IPS DF 4.7 (cell line): ENCODE results near the gene GATAD2B.
"Not testable (repeated sequence)": the region's sequence is repeated elsewhere in the genome, so short reads cannot be mapped to it uniquely, and the experiment has no call there.

ENCODE experiments used
- DNase-seq: peaks from one replicate; pipeline ENCODE4 v3.0.0-alpha.2; 2013; ENCODE audit warnings: low spot score; ENCODE audit errors: extremely low read depth

The GATAD2B gene

DNA sequence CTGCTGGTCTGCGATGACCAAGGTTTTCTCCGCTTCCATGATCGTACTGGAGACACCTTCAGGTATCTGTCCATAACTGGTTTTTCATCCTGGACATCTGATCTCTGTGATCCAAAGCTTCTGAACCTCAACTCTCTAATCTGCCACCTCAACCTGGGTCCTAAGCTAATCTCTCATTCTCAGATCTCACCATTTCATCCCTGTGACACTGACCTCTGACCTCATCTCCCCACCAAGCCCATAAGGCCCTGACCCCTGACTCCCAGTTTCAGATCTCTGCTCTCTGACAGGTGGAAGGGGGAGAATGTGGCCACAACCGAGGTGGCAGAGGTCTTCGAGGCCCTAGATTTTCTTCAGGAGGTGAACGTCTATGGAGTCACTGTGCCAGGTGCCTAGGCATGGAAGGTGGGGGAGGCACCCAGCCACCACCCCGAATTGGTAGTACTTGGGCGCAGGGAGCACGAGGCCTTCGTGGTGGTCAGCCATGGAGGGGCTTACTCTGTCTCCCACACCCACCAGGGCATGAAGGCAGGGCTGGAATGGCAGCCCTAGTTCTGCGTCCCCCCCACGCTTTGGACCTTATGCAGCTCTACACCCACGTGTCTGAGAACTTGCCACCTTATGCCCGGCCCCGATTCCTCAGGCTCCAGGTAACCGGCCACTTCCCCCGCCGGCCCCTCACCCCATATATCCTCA, 143.8 kb downstream of the GATAD2B start:
- DNase-seq, result no peak

DNA sequence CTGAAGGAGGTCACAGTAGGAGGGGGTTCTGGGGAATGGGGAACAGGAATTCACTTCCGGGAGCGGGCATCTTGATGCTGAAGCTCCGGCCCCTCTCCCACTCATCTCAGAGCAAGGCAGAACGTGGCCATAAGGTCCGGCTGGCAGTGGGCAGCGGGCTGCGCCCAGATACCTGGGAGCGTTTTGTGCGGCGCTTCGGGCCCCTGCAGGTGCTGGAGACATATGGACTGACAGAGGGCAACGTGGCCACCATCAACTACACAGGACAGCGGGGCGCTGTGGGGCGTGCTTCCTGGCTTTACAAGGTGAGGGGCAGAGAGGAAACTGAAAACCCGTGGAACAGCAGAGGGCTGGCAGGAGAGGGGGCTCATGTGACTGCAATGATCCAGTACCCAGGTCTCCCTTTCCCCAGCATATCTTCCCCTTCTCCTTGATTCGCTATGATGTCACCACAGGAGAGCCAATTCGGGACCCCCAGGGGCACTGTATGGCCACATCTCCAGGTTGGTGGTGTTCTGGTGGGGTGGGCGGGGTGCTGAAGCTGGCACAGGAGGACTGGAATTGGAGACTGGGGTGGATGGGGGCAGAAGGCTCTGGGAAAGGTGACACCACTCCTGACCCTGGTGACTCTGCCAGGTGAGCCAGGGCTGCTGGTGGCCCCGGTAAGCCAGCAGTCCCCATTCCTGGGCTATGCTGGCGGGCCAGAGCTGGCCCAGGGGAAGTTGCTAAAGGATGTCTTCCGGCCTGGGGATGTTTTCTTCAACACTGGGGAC, 144.5 kb downstream of the GATAD2B start:
- no peak for DNase-seq

DNA sequence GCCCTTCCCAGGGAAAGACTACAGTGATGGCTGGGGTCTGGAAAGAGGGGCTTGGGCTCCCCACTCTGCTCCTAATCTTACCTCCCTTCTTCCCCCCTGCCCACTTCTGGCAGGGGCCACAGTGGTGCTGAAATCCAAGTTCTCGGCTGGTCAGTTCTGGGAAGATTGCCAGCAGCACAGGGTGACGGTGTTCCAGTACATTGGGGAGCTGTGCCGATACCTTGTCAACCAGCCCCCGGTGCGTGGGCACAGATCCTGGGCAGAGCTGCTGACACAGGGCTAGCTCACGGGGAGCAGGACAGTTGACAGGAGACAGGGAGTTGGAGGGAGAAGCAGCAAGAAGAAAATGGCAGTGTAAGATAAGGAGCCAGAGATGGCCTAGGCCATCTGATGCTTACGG, 145.1 kb downstream of the GATAD2B start:
- no peak for DNase-seq

DNA sequence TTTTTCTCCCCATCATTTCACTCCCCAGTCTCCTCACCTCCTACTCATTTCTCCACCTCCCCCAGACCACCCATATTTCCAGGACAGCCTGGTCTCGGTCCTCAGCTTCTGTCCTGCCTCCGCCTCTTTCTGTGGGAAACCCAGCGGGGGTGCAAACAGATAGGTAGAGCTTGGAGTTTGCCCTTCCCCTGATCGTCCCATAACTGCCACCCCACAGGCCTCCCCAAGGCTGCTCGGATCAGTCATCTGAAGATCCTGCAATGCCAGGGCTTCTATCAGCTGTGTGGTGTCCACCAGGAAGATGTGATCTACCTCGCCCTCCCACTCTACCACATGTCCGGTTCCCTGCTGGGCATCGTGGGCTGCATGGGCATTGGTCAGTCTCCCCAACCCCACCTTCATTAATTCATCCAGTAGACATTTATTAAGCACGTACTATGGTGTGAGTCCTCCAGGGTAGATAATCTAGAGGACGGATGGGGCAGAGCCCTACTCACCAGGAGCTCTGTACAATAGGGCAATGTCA, 145.9 kb downstream of the GATAD2B start:
- no peak for DNase-seq

DNA sequence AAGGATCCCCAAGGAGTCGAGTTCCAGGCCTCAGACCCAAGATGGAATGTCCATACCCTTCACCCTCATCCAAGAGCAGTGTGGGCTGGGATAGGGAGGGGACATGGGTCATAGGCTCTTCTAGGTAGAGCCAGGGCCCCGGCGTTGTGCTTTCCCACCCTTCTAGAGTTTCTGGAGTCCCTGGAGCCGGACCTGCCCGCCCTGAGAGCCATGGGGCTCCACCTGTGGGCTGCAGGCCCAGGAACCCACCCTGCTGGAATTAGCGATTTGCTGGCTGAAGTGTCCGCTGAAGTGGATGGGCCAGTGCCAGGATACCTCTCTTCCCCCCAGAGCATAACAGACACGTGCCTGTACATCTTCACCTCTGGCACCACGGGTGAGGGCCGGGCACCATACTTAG, 146.4 kb downstream of the GATAD2B start:
- DNase-seq, result no peak

DNA sequence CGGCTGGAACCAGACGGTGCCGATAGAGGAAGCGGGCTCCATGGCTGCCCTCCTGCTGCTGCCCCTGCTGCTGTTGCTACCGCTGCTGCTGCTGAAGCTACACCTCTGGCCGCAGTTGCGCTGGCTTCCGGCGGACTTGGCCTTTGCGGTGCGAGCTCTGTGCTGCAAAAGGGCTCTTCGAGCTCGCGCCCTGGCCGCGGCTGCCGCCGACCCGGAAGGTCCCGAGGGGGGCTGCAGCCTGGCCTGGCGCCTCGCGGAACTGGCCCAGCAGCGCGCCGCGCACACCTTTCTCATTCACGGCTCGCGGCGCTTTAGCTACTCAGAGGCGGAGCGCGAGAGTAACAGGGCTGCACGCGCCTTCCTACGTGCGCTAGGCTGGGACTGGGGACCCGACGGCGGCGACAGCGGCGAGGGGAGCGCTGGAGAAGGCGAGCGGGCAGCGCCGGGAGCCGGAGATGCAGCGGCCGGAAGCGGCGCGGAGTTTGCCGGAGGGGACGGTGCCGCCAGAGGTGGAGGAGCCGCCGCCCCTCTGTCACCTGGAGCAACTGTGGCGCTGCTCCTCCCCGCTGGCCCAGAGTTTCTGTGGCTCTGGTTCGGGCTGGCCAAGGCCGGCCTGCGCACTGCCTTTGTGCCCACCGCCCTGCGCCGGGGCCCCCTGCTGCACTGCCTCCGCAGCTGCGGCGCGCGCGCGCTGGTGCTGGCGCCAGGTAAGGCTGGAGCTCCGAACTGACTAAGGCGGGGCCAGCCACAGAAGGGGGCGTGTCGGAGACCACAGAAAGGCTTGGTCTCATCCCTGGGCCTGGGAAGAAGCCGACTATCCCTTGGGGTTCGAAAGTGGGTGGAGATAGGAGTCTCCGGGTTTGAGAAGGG, 147.1 kb downstream of the GATAD2B start:
- DNase-seq, result peak; percentile 76

DNA sequence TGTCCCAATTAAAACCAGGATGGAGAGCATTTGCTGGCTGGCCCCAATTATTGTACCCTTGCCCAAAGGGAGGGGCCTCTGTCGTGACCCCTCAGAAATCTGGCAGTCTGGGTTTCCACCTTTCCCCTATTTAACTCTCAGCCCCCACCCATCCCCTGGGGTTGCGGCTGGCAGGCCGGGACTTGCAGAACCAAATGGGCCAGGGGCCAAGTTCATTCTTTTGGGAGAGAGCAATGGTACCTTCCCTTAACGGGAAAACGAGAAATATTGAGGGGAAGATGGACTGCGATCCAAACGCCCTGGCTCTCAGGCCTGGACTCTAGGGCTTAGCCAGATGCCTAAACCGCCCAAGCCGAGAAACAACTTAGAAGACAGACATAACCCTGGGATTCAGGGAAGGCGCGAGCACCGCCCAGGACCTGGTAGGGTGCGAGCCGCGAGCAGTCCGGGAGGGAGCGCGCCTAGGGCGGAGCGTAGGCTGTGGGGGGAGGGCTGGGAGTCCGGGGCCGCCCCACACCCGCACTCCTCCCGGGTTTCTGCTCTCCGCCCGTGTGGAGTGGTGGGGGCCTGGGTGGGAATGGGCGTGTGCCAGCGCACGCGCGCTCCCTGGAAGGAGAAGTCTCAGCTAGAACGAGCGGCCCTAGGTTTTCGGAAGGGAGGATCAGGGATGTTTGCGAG, 147.9 kb downstream of the GATAD2B start, which contains the start of gene SLC27A3:
TSS of gene SLC27A3 (plus strand) at position 628 of the 678 bp plus-strand sequence. CDS start 91 bp downstream, outside the sequence.
- no peak for DNase-seq

DNA sequence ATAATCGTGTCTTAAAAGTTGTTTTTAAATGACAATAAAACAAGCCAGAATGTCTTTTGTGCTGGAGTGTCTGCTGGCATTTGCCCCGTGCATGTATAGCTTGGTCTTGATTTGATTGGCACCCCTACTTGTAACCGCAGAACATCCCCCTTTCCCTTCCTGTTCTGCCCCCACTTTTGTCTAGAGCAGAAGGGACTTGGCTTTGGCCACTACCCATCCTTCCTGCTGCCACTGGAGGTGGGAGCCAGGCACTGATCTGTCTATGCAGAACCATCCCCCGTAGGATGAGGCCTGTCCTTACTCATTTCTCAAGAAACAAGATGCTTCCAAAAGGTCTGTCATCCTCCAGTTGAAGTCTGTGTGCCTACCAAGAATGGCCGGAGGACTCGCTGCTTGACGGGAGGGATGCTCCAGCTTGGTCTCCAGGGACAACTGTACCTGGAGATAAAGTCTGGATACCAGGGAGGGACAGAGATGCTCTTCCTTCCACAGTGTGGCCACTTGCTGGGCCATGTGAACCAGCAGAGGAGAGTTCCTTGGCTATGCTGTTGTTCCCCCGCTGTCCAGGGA, 148.7 kb downstream of the GATAD2B start:
- no peak for DNase-seq

DNA sequence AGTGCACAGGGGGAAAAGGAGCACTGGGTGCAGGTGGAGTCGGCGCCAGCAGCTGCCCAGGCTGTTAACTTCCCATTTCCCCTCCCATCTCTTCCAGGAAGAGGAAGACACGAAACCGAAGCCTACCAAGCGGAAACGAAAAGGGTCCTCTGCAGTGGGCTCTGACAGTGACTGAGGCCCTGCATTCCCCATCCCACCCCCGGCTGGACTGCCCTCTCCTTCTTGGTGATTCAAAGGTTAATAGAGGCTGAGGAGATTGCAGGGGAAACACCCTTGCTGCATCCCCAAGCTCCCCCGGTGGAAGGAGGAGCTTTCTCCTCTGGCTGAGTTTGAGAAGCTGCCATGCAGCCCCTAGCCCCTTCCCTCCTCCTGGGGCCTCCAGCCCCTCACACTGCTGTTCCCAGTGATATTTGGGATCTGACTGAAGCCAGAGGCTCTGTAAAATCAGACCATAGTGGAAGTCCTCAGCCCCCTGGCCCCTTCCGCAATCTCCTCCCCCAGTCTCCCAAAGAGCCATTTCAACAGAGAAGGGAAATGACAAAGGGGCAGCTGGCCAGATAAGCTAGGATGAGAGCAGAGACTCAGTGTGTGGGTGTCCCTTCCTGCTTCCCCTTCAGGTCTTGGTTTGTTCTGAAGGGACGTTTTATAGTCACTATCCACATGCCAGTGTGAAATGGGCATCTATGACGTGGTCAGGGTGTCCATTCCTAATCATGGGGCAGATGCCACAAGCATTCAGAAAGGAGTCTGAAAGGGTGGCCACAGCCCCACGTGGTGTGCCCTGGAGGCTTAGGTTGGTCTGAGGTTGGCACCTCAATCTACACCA, 149.5 kb downstream of the GATAD2B start:
- no peak for DNase-seq

DNA sequence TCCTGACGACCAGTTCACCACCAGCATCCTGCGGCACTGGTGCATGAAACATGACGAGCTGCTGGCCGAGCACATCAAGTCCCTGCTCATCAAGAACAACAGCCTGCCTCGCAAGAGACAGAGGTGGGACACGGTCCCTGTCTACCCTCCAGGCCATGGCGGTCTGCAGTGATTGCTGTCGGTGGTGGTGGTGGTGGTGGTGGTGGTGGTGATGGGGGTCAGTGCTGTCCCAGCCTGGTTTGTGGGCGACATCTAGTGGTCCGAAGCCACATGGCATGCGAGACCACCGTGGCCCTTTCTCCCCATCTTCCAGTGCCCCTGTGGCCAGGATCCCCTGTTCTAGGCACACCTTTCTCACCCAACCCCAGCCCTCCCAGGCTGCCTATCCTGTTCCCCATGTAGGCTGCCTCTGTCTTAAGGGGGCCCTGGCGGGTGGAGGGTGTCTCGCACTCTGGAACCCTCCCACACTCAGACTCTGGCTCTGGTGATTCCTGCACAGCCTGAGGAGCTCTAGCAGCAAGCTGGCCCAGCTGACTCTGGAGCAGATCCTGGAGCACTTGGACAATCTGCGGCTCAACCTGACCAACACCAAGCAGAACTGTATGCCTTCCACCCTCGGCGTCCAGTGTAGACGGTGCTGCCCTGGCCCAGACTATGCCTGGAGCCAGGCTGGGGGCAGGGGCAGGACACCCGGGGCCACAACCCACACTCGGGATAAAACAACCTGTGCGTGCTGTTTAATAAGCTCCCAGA, 150.8 kb downstream of the GATAD2B start:
- no peak for DNase-seq

DNA sequence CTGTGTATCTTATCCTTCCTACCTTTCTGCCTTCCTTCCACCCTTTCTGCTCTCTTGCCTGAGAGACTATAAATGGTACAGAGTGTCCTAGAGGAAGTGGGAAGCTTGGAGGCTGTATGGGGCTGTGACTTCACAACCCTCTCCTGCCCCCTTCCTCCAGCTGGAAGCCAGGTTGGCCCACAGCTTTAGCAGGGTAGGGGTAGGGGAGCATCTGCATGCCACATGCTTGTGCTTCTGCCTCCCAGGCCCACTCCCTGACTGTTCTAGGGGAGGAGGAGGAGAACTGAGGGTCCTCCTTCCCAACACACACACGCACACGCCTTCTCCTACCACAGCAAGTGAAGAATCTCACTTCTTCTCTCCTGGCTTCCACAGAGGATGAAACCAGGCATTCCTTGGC, 151.5 kb downstream of the GATAD2B start:
- no peak for DNase-seq

DNA sequence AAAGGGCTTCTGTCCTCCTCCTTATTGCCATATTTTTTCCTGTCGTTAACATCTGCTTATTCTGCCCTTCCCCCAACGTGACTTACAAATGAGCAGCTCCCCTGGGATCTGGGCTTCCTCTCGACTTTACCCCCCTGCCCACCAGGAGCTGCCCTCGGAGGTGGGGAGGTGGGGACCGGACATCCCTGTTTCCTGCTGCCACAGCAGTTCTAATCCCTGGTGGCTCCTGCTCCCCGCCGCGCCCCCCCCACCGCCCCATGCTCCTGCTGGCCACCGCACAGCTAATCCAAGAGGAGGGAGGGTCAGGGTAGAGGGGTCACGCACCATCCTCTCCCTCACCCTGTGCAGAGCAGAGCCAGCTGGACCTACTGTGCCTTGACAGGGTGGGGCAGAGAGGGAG, 152.0 kb downstream of the GATAD2B start:
- DNase-seq, result no peak

DNA sequence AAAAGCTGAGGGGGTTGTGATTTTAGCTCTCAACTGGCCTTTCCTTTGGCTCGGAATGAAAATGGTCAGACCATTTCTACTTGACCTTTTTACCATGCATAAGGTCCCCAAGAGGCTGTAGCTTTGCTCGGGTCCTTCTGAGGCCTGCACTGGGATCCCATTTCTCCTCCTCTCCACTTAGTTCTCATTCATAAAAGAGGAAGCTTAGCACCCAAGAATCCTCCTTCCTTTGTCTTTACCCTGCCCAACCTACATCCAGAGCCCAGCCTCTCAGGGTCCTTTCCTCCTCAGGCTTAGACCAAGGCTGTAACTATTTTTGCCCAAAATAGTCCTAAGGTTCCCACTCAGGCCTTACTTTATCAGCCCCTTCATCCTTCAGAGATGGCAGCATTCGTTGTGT, 153.6 kb downstream of the GATAD2B start:
- no peak for DNase-seq

DNA sequence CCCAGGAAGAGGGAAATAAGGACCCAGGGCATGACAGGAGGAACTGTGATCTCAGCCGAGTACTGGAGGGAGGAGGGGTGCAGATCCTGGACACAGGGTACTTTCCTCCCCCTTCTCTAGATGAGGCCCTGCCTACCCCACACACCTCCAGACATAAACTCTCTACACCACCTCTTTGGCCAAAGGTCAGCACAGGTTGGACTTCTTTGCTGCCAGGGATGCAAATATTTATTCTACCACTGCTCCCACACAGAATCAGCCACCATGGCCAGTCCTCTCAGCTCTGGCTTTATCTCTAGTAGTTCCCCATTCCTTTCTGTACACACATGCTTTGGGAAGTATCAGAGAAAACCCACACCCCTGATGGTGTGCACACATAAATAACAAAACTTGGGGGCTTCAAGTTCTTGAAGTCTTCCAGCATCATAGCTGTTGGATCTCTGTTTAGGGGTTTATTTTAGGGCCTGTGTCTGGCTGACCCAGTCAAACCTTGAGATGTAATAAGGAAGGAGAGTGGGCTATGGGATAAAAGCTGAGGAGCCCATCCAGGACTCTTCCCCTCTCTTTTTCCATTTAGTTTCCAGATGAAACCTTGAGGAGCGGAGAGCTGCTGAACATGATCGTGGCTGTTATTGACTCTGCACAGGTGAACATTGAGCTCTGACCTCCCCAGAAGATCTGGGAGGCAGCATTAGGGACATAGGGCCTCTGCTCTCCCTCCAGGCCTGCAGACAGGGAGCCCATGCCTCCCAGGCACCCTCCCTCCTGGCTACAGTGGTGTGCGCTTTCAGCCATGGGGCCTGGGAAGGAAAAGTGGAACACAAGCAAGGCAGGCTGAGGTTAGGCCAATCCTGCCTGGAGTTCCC, 154.2 kb downstream of the GATAD2B start:
- DNase-seq, result no peak

DNA sequence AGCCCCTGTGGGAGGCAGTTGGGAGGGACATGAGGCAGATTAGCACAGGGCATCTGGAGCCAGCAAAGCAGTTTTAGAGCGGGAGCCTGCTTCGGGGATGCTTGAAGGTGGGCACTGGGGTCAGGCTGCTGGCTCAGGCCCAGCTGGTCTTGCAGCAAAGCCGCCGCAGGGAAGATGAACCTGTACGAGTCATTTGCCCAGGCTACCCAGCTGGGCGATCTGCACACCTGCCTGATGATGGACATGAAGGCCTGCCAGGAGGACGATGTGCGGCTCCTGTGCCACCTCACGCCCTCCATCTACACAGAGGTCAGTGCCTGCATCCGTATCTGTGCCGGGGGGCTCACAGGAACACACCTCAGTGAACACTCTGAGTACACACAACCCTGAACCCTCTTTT, 155.3 kb downstream of the GATAD2B start:
- no peak for DNase-seq

DNA sequence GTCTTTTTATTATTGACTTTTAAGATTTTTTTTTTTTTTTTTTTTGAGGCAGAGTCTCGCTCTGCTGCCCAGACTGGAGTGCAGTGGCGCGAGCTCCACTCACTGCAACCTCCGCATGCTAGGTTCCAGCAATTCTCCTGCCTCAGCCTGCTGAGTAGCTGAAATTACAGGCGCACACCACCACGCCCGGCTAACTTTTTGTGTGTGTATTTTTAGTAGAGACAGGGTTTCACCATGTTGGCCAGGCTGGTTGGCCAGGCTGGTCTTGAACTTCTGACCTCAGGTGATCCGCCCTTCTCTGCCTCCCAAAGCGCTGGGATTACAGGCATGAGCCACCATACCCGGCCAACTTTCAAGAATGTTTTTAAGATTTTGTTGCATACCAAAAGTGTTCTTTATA, 156.1 kb downstream of the GATAD2B start:
- DNase-seq, result not testable (repeated sequence)

DNA sequence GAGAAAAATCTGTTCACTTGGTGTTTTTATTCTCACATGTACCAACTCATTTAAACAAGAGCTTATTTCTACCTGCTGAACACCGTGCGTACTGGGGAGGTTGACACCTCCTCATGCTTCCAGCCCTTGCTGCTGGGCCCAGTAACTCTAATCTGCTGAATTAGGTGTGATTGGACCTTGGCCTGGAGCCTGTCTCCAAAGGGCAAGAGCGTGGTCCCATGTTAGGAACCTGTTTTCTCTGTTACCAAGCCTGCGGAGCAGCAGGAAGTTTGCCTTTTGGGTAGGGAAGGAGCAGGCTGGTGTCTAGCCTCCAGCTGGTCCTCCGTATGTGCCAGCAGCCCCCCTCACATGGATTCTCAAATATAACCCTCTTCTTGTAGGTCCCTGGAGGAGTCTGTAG, 158.5 kb downstream of the GATAD2B start:
- no peak for DNase-seq
